ENCODE results near the gene INAFM2. TPM values are rescaled to one million over a fixed set of nuclear protein-coding genes. Genes with fewer than 3 reads are reported as not detected.

INAFM2 gene
- polyA plus RNA-seq, 3 donors: 5.1 to 19.6 (median 8.3) TPM

GRCh38 chr15:40289140-40289775 is 34.2 kb upstream of the INAFM2 start:
- Mint-ChIP-seq H3K4me1 (peaks cover 35% of the 10 kb centered on the region), H3K36me3 (peaks cover 65 to 93% of the 10 kb centered on the region in 2 donors), H3K4me3 (no peak overlapping the region), H3K27ac (peak overlapping the region in 1 of 7 donors; percentile 2), H3K27me3 (ENCODE audit: low read depth in 3 of 3) (peaks cover 4 to 5% (median 5%) of the 10 kb centered on the region in 3 donors), H3K9me3 (no peaks in the 10 kb centered on the region)
- peaks cover 22 to 37% of the 10 kb centered on the region in 2 donors for H3K4me1 ChIP-seq (ENCODE audit: control insufficient read depth in 1 of 2, insufficient read depth in 2 of 2, low read length in 2 of 2)
- peaks cover 74 to 95% of the 10 kb centered on the region in 2 donors for H3K36me3 ChIP-seq (replicated peaks in 1 of 2; ENCODE audit: control insufficient read depth in 1 of 2, insufficient read depth in 2 of 2, low read length in 2 of 2)
- no peak overlapping the region for H2AFZ ChIP-seq (ENCODE audit: insufficient read depth, low read depth, low read length, poor library complexity, severe bottlenecking)
- H3K4me3 ChIP-seq (replicated peaks in 1 of 3; ENCODE audit: low read depth in 2 of 3, low read length in 3 of 3): no peak overlapping the region
- peaks cover 100% of the 10 kb centered on the region for H4K20me1 ChIP-seq (ENCODE audit: insufficient read depth, low read length)
- TF ChIP-seq, protein P1, sequence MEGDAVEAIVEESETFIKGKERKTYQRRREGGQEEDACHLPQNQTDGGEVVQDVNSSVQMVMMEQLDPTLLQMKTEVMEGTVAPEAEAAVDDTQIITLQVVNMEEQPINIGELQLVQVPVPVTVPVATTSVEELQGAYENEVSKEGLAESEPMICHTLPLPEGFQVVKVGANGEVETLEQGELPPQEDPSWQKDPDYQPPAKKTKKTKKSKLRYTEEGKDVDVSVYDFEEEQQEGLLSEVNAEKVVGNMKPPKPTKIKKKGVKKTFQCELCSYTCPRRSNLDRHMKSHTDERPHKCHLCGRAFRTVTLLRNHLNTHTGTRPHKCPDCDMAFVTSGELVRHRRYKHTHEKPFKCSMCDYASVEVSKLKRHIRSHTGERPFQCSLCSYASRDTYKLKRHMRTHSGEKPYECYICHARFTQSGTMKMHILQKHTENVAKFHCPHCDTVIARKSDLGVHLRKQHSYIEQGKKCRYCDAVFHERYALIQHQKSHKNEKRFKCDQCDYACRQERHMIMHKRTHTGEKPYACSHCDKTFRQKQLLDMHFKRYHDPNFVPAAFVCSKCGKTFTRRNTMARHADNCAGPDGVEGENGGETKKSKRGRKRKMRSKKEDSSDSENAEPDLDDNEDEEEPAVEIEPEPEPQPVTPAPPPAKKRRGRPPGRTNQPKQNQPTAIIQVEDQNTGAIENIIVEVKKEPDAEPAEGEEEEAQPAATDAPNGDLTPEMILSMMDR (IDR thresholded peaks at IDR 0.05): no peak
- intact Hi-C loops (cut with micrococcal nuclease): no loop called here
- 90% methylated on average over 5 of the region's 6 CpGs for WGBS (ENCODE audit: insufficient coverage)
- peak overlapping the region in 1 of 2 donors; percentile 5 for H3K27ac ChIP-seq (ENCODE audit: low read depth in 1 of 2, low read length in 2 of 2)
- no peak overlapping the region for H3K4me2 ChIP-seq (replicated peaks; ENCODE audit: extremely low read depth, low read length, poor library complexity, severe bottlenecking)
- no peaks in the 10 kb centered on the region for H3K9me3 ChIP-seq (replicated peaks in 1 of 2; ENCODE audit: control insufficient read depth in 1 of 2, insufficient read depth in 1 of 2, low read length in 2 of 2)
- H3K79me2 ChIP-seq (ENCODE audit: insufficient read depth, low read length): peaks cover 6% of the 10 kb centered on the region
- DNase-seq: no peak
- H3K27me3 ChIP-seq (ENCODE audit: control insufficient read depth in 2 of 2, insufficient read depth in 2 of 2, low read length in 2 of 2): peaks cover 0 to under 1% of the 10 kb centered on the region in 2 donors
- no peak overlapping the region for H3K9ac ChIP-seq (ENCODE audit: insufficient read depth, low read length, poor library complexity, severe bottlenecking)

- Mint-ChIP-seq H3K27me3 (ENCODE audit: low read depth in 3 of 3) (peaks cover 0 to 2% (median 1%) of the 10 kb centered on the region in 3 donors), H3K4me1 (peaks cover 33% of the 10 kb centered on the region), H3K27ac (no peak overlapping the region), H3K36me3 (peaks cover 73 to 95% of the 10 kb centered on the region in 2 donors), H3K9me3 (no peaks in the 10 kb centered on the region), H3K4me3 (no peak overlapping the region)
- Histone ChIP-seq H3K4me3 (replicated peaks in 1 of 3; ENCODE audit: low read depth in 2 of 3, low read length in 3 of 3) (no peak overlapping the region), H4K20me1 (ENCODE audit: insufficient read depth, low read length) (peaks cover 100% of the 10 kb centered on the region), H3K9ac (ENCODE audit: insufficient read depth, low read length, poor library complexity, severe bottlenecking) (no peak overlapping the region), H3K9me3 (replicated peaks in 1 of 2; ENCODE audit: control insufficient read depth in 1 of 2, insufficient read depth in 1 of 2, low read length in 2 of 2) (no peaks in the 10 kb centered on the region), H3K4me1 (ENCODE audit: control insufficient read depth in 1 of 2, insufficient read depth in 2 of 2, low read length in 2 of 2) (peaks cover 17 to 31% of the 10 kb centered on the region in 2 donors), H3K27me3 (ENCODE audit: control insufficient read depth in 2 of 2, insufficient read depth in 2 of 2, low read length in 2 of 2) (no peaks in the 10 kb centered on the region), H2AFZ (ENCODE audit: insufficient read depth, low read depth, low read length, poor library complexity, severe bottlenecking) (no peak overlapping the region), H3K79me2 (ENCODE audit: insufficient read depth, low read length) (peaks cover 13% of the 10 kb centered on the region), H3K27ac (ENCODE audit: low read depth in 1 of 2, low read length in 2 of 2) (no peak overlapping the region), H3K4me2 (replicated peaks; ENCODE audit: extremely low read depth, low read length, poor library complexity, severe bottlenecking) (no peak overlapping the region), H3K36me3 (replicated peaks in 1 of 2; ENCODE audit: control insufficient read depth in 1 of 2, insufficient read depth in 2 of 2, low read length in 2 of 2) (peaks cover 87 to 99% of the 10 kb centered on the region in 2 donors)
- DNase-seq: no peak
- TF ChIP-seq, protein P1 (IDR thresholded peaks at IDR 0.05): no peak
- intact Hi-C loops (cut with micrococcal nuclease): no loop called here
- 94% methylated on average over 8 of the region's 12 CpGs for WGBS (ENCODE audit: insufficient coverage)
Measured at GRCh38 chr15:40290545-40290917, 33.0 kb upstream of the INAFM2 start.

All from CD14-positive monocyte (primary cell).